Stimulated activated CD8-positive, alpha-beta memory T cell treated with anti-CD3 and anti-CD28 coated beads, Interleukin-15, amount 100 ng/mL, for 24 hours (primary cell): ENCODE measurements around the gene INHA.

Source experiments
- DNase-seq: peaks from one replicate; pipeline ENCODE4 v3.0.0-alpha.2; 2020; ENCODE audit warnings: low read depth

Gene INHA

GRCh38 chr2:219559156-219559915, 12.8 kb upstream of the INHA start:
- no peak for DNase-seq

- no peak for DNase-seq
These were observed 11.8 kb upstream of the INHA start for GRCh38 chr2:219560037-219560892.

- no peak for DNase-seq
These were observed 11.3 kb upstream of the INHA start for GRCh38 chr2:219560893-219561178.

- no peak for DNase-seq
These were observed 10.7 kb upstream of the INHA start for GRCh38 chr2:219561179-219562048.

- no peak for DNase-seq
These were observed 9.8 kb upstream of the INHA start for GRCh38 chr2:219562049-219563020.

GRCh38 chr2:219563271-219563928, 8.7 kb upstream of the INHA start:
- DNase-seq, result no peak

- DNase-seq, result no peak
These were observed 6.7 kb upstream of the INHA start for GRCh38 chr2:219565130-219566080.

- DNase-seq, result no peak
These were observed 5.5 kb upstream of the INHA start for GRCh38 chr2:219566640-219567039.

- DNase-seq, result no peak
These were observed 5.0 kb upstream of the INHA start for GRCh38 chr2:219567131-219567530.

GRCh38 chr2:219567791-219568361, 4.2 kb upstream of the INHA start:
- no peak for DNase-seq

GRCh38 chr2:219569041-219569440, 3.1 kb upstream of the INHA start:
- DNase-seq, result no peak

GRCh38 chr2:219569635-219570034, 2.5 kb upstream of the INHA start:
- no peak for DNase-seq

- no peak for DNase-seq
These were observed 1.8 kb upstream of the INHA start for GRCh38 chr2:219570194-219570923.

GRCh38 chr2:219570924-219571310, 1.2 kb upstream of the INHA start:
- DNase-seq, result no peak

- no peak for DNase-seq
These were observed 536 bp upstream of the INHA start, which contains the start of gene OBSL1 for GRCh38 chr2:219571311-219572236. TSS of gene OBSL1 (minus strand) at chr2:219571539. CDS start at chr2:219571232, 307 bp downstream.

- DNase-seq, result no peak
These were observed 1.1 kb downstream of the INHA start for GRCh38 chr2:219573166-219573565.
